HG03060 (cell line): Measurements from ENCODE around the gene GMPR.

Experiments used
- ATAC-seq: cut with Tn5 transposase; IDR thresholded peaks from one replicate; pipeline ENCODE4 v1.9.1; 2021; ENCODE audit warnings: low read depth, moderate number of reproducible peaks; ENCODE audit not compliant: unreplicated experiment

GMPR gene

DNA sequence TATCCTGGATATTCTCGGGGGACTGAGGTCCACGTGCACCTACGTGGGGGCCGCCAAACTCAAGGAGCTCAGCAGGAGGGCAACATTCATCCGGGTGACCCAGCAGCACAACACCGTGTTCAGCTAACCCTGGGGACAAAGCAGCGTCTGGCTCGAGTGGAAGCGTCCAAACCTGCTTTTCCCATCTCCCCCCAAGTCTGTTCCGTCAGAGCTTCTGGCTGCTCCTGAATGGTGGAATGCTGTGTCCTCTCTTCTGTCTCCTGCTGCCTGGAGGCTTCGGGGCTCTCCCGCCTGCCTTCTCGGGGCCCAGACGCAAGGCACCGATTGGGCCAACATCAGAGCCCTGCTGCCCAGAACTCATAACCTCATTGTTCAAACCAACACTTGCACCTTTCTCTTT is 56.7 kb downstream of the GMPR start:
- no peak for ATAC-seq

DNA sequence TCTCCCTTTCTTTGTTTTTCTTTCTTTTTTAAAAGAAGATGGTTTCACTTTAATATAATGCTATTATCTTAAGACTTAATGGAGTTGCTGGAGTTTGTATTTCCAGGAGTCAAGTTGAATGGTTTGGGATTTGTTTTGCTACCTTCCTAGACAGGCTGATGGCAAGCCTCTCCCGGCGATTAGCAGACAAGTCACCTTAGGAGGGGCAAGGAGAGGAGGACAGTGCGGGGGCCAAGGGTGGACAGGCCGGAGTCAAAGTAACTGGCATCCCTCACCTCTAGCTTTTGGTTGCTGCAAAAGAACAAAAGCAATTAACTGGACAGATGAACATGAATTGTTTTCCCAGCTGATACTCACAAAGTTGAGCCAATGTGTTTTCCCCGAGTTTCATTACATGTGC is 57.1 kb downstream of the GMPR start:
- no peak for ATAC-seq

DNA sequence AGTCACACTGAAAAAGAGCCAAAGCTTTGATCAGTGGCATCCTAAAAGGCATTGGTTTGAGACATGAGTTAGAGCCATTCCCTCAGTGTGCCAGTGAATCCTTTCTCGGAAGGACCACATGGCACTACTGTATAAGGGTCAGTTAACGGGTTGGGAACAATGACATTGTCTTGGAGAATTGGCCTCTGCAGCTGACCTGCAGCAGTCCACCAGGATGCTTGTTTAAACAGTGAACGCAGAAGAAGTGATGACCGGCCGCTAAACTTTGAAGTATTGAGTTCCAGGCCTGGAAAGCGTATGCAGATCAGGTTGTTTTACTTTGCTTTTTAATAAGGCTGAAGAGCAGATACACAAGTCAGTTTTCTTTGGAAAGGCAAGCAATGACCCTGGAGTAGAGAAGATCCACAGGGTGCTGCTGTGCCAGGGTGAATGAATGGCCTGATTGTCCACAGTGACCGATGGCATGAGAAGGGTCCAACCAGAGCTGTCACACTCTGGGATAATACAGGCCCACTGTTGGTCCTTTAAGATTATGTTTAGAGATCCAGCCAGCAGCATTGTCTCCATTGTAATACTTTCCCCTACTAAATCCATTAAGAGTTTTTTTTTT is 57.8 kb downstream of the GMPR start:
- no peak for ATAC-seq

DNA sequence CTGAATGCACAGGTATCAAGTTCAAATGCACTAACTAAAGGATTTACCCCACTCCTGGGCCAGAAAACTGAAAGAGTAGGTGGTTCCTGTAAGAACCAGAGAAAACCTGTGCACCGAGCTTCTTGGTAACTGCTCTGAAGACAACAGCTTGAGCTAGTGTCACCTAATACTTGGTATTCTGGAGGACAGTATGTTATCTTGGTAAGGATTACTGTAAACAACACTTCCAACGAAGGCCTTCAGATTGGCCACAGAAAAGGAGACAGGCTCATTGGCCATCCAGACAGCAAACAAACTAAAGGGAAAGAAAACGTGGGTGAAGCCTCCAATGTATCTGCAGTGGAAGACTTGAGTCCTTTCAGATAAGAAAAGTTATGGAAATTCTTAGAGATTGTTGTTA is 61.5 kb downstream of the GMPR start:
- ATAC-seq, result no peak

DNA sequence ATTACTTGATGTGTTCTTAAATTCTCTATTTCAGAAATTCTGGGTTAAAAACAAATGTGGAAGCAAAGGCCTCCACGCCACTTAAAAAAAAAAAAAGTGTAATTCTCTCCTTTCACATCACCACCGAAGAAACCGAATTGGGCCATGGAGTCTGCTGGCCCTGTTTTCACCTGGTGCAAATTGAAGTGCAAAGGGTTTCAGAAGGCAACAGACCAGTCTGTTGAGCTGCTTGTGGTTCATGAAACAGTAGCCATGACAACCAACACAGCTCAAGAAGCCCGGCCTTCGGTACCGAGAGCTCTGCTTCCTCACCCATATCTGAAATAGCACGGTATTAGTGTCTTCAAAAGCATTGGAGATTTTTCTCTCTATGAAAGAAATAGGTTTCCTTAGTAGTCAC is 63.1 kb downstream of the GMPR start:
- peak; percentile 34 for ATAC-seq

DNA sequence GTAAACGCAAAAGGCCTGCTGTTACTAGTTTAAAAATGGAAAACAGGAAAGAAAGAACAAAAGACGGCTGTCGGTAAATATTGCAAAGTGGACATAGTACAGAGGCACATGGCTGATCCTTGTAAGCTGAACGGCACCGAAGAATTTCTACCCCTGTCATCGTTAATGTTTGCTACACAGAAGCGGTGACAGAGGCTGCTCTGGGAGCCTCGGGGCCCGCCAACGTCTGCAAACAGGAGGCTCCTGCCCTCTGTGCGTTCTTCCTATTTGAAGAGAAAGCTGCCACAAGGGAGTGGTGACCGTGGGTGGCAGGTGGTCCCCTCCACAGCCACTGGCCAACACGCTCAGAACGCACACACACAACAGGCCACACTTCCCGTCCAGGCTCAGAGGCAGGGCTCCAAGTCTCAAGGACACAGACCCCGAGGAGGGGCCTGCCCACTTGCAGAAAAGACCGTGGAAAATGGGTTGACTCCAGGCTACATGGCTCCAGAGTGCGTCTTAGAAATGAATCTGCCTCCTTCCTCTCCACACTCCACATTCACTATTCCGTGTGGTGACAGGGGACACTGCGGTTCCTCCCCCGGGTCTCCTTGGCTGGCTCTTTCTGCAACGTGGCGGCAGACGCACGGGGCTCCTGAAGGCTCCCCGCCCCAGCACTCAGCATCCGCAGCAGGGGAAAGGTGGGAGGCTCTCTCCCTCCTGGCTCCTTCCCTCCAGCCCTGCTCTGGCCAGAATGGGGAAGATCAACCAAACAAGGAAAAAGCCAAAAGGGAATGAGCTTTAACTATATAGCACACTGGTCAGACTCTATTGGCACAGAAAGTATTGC is 64.5 kb downstream of the GMPR start:
- ATAC-seq, result no peak

DNA sequence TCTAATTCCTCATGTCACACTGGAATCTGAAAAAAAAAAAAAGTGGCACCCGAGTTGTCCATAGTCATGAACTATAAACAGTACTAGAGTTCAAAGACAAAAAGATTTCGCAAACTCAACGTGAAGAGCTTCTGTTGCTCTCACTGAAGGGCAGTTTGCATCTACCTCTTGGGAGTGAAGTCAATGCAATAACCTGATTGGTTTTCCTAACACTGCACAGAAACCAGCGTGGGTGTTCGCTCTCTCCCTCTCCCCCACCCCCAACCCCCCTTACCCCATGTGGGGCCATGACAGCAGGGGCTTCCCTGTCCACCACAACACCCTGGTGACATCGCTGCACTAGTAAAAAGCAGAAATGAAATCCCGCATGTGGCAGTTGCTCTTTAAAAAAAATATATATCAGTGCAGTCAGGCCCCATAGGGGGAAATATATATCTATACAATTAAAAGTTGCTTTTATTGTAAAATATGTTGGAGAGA is 66.9 kb downstream of the GMPR start:
- ATAC-seq, result peak; percentile 75

DNA sequence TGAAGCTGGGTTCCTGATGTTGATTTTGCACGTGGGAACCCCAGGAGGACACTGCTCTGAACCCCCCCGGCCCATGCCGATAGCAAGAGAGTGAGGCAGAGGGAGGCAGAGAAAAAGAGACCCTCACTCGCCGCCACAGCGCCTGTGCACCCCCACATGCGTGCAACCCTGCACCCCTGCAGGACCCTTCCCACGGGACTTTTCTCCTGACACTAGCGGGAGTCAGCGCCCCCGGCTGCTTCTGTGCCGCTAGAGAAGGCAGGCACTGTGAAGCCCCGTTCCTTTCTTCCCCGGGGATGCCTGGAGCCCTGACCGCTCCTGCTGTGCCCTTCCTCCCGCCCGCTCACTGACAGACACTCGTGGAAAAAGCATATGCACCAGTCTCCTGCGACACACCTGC is 67.4 kb downstream of the GMPR start:
- peak; percentile 3 for ATAC-seq

DNA sequence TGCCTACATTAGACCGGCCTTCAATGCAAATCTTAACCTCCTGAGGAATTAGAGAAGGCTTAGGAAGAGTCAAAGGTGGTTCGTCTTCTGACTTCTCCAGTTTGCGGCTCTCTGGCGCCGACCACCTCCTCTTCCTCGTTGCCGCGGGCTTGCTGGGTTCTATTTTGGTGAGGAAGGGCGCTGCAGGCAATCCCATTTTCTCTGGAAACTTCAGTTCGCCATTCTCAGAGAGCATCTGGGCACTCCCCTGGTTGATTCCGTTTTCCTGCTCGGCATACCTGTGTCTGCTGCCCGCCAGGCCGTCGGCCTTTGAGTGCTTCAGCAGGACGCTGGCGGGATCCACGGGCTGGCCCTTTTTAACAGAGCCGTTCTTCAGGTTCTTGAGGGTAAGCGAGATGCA is 67.9 kb downstream of the GMPR start:
- ATAC-seq, result no peak

DNA sequence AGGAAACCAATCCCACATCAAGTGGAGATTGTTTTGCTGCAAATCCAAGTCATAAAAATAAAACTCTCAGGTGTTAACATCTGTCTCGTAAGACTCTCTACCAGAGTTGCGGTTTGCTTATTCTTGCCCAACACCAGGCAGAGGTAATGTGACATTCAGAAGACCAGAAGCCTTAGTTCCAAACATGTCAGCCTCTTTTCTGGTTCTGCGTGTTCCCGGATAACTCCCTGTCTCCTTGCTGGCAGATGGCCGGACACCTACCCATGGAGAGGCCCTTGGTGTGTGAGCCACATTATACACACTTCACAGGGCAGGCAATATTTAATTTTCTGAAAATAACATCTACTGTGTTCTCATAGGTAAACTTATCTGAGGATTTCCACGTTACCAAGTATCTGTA is 73.4 kb downstream of the GMPR start:
- no peak for ATAC-seq

DNA sequence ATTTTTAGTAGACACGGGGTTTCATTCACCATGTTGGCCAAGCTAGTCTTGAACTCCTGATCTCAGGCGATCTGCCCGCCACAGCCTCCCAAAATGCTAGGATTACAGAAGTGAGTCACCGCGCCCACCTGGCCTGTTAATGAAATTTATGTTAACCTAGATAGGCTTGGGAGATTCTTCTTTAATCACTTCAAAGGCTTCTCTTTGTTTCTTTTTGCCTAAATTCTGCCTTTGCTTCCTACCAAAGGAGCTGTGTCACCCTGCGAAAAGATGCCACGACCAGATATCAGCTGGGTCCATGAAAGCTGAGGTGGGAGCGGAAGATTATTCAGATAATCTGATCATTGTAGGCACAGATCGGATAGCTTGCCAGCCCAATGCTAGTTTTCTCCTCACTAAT is 75.3 kb downstream of the GMPR start:
- ATAC-seq, result no peak

DNA sequence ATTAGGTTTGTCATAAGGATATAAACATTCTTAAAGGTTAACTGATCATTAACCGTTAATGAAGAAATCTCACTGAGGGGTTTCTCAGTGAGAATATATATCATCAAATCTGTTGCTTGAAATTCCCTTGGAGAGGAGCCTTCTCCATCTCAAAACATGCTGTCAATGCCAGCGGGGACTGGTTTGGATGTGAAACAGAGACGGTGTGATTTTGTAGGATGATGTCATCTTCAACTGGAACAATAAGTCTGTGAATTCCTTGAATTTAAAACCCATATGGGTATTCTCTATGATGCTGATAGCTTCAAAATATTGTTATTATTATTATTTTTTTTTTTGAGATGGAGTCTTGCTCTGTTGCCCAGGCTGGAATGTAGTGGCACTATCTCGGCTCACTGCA is 75.9 kb downstream of the GMPR start:
- ATAC-seq, result no peak

DNA sequence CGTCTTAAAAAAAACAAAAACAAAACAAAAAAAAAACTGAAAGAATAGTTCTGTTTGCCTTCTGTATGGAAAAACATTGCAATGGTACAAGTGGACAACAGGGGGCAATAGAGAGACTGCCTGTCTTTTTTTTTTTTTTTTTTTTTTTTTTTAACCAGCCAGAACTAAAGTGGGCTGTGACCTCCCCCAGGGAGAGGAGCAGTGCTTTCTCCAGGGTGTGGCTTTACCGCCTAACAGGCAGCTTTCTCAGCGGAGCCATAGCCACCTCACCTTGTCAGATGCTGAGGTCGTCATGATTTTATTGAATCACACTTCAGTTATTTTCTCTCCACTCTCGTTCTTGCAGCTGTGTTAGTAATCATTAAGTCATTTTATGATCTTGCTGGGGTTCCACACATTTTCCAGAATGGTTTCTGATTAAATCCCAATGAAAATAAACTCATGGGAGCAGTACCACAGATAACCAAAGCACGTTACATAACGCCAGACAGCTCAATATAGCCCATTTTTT is 78.4 kb downstream of the GMPR start:
- ATAC-seq, result no peak

DNA sequence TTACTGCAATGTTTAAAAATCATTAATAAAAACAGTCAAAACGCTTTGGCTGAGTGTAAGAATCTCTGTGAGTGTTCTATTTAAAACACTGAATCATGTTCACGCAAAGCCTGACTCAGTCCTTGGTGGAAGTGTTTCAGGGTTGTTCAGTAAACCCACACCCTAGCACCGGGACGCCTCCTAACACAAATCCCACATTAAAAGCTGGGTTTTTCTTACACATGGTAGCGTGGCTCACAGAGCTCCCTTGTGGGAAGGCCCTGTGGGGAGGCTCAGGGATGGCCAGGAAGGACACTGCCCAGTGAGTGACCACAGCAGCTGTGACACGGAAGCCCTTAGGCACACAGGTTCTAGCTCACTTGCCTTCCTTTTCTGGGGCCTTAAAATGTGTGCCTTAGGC is 80.2 kb downstream of the GMPR start:
- no peak for ATAC-seq

DNA sequence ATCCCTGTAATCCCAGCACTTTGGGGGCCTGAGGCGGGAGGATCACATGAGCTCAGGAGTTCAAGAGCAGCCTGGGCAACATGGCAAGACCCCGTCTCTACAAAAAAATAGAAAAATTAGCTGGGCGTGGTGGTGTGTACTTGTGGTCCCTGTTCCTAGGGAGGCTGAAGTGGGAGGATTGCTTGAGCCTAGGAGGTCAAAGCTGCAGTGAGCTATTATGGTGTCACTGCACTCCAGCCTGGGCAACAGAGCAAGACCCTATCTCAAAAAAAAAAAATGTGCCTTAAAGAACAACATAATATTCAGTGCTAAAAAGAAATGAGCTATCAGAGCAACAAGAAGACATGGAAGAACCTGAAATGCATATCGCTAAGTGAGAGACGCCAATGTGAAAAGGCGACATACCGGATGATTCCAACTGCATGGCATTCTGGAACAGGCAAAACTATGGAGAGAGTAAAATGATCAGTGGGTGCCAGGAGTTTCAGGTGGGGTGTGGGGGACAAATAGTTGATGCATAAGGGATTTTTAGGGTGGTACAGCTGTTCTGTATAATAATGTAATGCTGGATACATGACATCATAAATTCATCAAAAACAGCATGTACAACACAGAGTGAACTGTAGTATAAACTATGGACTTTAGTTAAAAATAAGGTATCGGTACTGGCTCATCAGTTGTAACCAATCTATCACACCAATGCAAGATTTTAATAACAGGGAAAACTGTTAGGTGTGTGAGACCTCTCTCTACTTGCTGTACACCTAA is 80.8 kb downstream of the GMPR start:
- no peak for ATAC-seq

DNA sequence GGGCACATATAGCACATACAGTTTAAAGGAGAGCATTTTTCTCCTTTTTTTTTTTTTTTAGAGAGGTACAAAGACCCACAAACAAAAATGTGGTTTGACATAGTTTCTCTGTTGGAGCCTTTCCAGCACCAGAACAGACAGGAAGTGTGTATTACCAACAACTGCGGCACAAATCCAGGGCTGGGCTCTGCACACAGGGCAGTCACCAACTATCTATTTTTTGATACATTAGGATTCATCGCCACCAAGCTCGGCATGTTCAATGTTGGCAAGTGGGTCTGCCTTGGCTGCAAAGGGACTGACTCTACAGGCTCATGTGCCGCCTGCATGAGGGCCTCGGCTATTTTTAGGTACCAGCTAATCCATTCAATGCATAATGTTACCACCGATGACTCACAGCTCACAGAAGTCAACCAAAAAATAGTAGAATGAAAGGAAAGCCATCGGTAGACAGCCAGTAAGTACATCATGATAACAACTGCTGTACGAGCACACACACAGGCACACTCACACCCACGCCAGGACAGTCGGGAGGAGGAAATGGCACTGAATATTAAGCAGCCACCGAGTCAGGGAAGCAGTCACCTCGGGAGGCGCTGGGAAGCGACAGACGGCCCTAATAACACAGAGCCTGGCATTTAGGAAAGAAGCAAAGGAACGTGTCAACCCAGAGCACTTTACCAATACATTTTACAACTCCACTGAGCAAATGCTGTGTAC is 81.6 kb downstream of the GMPR start:
- ATAC-seq, result peak; percentile 75

DNA sequence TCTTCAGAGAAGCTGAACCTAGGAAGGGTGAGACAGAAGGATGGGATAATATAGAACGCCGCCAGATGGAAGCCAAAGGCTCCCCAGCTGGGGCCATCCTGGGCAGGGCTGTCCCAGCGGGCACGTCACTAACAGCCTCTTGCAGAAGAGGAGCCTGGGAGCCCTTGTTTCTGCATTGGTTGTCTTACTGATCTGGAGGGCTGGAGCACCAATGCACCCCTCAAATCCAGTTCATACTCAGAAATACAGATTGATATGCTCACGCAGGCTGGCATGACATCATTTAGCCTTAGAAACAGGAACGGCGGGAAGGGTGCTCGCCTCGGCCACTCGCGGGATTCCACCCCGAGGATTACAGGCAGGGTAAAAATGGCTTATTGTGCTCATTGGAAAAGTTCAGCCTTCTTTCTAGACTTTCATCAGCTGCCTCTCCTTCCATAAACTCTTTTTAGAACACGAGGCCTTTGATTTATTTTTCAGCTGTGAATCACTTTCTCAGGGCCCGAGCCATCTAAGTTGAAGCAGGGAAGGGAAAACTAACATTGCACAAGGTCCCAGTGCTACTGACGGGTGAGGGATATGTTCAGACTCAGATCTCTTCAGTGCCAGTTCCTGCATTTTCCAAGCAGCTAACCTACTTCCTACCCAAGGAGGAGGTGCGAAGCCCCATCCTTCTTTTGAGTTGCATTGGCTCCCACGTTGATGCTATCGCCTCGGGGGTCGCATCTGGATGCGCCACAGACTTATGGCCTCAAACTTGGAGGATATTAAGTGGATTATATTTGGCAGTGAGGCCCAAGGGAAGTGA is 82.3 kb downstream of the GMPR start:
- ATAC-seq, result no peak

DNA sequence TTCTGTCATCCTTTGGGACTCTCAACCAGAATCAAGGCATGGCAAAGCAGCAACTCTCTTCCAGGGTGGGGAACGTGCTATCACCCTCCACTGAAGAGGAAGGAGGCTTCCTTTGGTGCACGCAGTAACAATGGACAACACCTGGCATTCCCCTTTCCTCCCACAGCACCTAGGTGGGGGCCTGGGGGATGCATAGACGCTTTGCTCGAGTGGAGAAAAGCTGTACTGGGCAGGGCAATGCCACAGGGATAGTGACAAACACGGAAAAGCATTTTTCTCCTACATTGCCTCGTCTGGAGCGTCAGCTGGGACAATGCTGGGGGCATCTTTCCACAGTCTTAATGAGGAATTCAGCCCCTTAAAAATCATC is 82.9 kb downstream of the GMPR start:
- ATAC-seq, result no peak

DNA sequence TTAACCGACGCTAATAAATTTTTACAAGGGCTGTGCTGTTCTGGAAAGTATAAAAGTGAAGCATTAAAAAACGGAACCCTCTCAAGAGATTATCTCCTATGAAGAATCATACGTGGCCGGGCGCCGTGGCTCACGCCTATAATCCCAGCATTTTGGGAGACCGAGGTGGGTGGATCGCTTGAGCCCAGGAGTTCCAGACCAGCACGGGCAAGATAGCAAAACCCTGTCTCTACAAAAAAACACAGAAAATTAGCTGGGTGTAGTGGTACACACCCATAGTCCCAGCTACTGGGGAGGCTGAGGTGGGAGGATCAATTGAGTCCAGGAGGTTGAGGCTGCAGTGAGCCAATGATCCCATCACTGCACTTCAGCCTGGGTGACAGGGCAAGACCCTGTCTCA is 83.4 kb downstream of the GMPR start:
- ATAC-seq, result no peak
